HG02571 (cell line): Measurements from ENCODE around the gene CNDP2.

Experiments used
- ATAC-seq: cut with Tn5 transposase; IDR thresholded peaks from one replicate; pipeline ENCODE4 v1.9.1; 2021; ENCODE audit warnings: mild to moderate bottlenecking, moderate library complexity; ENCODE audit not compliant: unreplicated experiment

Gene CNDP2

GRCh38 chr18:74532511-74533025 lies 36.4 kb downstream of the CNDP2 start:
- no peak for ATAC-seq

- no peak for ATAC-seq
Measured at GRCh38 chr18:74533666-74534065, 37.5 kb downstream of the CNDP2 start.

DNA sequence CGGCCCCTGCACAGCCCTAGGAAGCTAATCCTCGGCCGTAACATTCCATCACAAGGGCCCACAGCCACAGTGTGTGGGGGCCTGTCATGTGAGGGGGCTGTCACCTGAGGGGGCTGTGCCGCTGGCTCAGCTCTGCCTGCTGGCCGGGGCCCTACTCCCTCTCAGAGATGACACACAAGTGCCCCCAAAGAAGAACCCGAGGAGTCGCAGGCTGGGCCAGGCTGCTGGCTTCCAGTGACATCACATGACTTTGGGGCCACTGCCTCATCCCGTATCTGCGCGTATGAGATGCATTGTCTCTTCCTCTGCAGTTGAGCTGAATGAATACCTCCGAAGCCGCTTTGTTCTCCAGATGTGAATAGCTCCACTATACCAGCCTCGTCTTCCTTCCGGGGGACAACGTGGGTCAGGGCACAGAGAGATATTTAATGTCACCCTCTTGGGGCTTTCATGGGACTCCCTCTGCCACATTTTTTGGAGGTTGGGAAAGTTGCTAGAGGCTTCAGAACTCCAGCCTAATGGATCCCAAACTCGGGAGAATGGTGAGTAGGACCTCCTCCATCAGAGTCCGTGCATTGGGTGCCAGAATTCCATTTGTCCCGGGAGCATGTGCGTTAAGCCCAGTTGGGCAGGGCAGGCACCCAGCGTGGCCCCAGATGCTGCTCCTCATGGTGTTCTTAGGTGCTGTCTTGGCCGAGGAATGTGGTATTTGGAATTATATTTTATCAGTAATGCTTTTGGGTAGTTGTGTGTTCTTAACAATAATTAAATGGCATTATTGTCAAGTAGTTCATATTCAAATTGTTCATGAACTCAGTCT lies 38.2 kb downstream of the CNDP2 start, which contains the start of gene CNDP1:
TSS of gene CNDP1 (plus strand) at position 351 of the 820 bp plus-strand sequence. CDS start at position 519, 168 bp downstream.
- no peak for ATAC-seq

- ATAC-seq: no peak
Measured at GRCh38 chr18:74534981-74535649, 39.0 kb downstream of the CNDP2 start.

GRCh38 chr18:74539289-74539688 lies 43.1 kb downstream of the CNDP2 start:
- no peak for ATAC-seq

- ATAC-seq: no peak
Measured at GRCh38 chr18:74540652-74541421, 44.7 kb downstream of the CNDP2 start.

- no peak for ATAC-seq
Measured at GRCh38 chr18:74541703-74542555, 45.8 kb downstream of the CNDP2 start.

GRCh38 chr18:74544898-74545297 lies 48.7 kb downstream of the CNDP2 start:
- no peak for ATAC-seq

GRCh38 chr18:74546007-74546406 lies 49.8 kb downstream of the CNDP2 start:
- no peak for ATAC-seq

DNA sequence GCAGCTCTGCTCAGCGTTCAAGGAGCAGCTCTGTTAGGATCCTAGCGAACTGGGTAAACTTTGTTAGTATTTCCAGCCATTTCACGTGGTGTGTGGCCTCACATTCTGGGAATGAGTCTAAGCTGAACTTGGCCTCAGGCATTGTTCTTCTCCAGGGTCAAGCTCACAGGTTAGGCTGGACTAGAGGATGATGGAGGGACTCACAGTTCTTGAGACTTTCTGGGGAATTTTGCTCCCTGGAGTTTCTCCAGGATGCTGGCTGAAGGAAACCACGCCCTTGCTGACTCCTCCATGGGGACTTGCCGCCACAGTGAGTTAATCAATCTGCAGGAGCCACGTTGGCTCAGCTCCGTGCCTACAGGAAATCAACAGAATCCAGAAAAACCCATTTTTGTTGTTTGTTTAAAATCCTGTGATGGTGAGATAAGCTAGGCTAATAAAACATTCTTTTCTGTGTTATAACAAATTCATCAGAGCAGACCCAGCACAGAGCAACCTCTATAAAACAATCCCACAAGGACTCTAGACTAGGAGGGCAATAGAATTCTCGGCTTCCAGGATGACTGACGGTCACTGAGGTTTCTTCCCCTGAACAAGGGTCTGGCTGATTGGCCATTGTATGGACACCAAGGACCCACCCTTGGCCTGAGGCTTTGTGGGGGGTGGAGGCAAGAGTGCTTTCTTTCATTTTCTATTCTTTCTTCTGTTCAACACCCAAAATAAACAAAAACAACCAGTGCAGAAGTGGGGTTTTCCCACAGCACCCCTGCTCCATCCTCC lies 50.8 kb downstream of the CNDP2 start:
- no peak for ATAC-seq

DNA sequence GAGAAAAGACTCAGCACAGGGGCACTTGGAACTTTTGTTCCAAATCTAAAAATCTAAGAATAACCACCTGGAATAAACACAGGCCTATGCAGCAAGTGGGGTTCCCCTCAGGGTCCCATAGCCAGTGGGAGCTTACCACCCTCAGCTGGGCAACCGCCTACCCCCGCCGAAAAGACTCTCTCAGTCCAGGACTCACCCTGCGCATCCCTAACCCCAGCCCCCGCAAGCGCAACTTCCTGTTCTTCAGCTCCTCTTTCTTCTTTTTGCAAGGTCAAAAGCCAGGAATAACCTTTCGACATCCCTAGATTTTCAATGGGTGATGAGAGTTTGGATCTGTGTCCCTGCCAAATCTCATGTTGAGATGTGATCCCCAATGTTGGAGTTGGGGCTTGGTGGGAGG lies 51.7 kb downstream of the CNDP2 start:
- ATAC-seq: no peak

- ATAC-seq: no peak
Measured at GRCh38 chr18:74549591-74550104, 53.5 kb downstream of the CNDP2 start.

- ATAC-seq: no peak
Measured at GRCh38 chr18:74550886-74551285, 54.7 kb downstream of the CNDP2 start.

DNA sequence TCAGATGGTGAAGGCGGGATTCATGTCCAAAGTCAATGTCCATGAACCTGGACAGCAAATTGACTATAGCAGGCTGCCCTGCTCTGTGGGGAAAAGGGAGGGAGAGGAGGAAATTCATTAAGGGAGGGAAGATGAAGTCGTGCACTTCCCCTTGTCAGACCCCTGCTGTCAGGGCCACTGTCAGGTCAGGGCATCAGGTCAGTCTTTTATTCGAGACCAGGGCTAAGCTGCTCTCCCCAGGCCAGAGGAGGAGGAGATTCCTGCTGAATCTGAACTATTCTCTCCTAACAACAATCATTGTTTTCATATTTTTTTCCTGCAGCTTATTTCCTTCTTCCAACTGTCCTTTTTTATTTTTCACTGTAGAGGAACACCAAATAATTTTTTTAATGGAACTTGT lies 55.3 kb downstream of the CNDP2 start:
- ATAC-seq: no peak

DNA sequence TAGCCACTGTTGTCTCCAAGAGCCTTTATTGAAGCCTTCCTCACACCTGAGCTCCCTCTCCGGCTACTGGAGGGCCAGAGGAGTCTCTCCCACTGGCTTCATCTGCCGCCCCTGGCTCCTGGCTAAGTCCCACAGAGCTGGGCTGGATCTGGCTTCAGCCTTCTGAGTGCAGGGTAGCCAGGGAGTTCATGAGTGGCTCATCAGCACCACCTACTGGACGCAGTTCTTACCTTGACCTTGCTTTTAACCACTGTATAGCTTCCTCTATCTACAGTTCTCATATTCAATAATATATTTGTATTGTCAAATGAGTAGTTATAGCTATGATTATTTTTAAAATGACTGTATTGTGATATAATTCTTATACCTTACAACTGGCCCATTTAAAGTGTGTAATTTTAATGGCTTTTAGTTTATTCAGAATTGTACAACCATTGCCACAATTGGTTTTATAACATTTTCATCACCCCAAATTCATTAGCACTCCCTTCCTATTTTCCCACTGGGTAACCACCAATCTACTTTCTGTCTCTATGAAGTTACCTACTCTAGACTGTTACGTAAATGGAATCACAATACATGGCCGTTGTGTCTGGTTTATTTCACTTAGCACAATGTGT lies 55.9 kb downstream of the CNDP2 start:
- peak; percentile 89 for ATAC-seq

GRCh38 chr18:74556126-74556525 lies 60.0 kb downstream of the CNDP2 start:
- ATAC-seq: no peak

GRCh38 chr18:74558096-74558495 lies 61.9 kb downstream of the CNDP2 start:
- no peak for ATAC-seq

- ATAC-seq: no peak
Measured at GRCh38 chr18:74562131-74562730, 66.1 kb downstream of the CNDP2 start.

- ATAC-seq: no peak
Measured at GRCh38 chr18:74562775-74563174, 66.6 kb downstream of the CNDP2 start.
